ENCODE data around the gene TFPI.

DNA sequence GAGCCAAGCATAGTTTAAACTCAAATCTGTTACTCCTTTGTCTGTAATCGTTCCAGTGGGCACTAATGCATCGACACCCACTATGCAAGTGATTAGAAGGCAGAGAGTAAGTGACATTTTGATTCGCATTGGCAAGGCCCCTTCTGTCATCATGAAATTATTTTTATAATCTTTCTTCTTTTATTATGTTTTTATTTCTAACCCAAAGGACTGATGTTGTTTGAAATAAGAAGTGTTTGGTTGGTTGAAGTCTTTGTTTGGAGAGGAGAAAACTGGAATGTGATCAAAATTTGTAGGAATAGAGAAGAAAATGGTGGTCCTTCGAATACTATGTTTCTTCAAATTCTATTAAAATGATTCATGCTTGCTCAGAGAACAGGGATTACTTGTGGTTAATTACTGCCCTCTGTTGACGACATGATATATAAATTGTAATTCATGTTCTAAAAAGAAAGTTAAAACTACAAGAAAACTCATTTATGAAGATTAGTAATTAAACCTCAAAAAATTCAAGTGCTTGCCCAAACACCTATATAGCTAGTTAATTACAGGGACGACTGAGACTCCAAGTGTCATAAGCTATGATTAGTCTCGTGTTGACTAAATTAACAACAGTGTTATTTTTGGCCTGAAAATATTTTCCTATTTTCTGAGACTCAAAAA, 26.4 kb upstream of the TFPI start:
- TF ChIP-seq EZH2phosphoT487 (IDR thresholded peaks at IDR 0.05; ENCODE audit: borderline replicate concordance, low read length) (no peak), EZH2 (IDR thresholded peaks at IDR 0.05; ENCODE audit: low read length, unreplicated experiment) (no peak)
- TF ChIP-seq, protein P1, sequence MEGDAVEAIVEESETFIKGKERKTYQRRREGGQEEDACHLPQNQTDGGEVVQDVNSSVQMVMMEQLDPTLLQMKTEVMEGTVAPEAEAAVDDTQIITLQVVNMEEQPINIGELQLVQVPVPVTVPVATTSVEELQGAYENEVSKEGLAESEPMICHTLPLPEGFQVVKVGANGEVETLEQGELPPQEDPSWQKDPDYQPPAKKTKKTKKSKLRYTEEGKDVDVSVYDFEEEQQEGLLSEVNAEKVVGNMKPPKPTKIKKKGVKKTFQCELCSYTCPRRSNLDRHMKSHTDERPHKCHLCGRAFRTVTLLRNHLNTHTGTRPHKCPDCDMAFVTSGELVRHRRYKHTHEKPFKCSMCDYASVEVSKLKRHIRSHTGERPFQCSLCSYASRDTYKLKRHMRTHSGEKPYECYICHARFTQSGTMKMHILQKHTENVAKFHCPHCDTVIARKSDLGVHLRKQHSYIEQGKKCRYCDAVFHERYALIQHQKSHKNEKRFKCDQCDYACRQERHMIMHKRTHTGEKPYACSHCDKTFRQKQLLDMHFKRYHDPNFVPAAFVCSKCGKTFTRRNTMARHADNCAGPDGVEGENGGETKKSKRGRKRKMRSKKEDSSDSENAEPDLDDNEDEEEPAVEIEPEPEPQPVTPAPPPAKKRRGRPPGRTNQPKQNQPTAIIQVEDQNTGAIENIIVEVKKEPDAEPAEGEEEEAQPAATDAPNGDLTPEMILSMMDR (conservative IDR thresholded peaks at IDR 0.05; ENCODE audit: low read depth, low read length): peak; percentile 69

Data from PC-3 (cell line).